GM12878 (cell line): ENCODE data around the gene STAMBPL1. TPM values are rescaled to one million over a fixed set of nuclear protein-coding genes. Genes with fewer than 3 reads are reported as not detected.

Experiments used
- BCL11A ChIP-seq: IDR thresholded peaks from 2 replicates; pipeline ENCODE4 v1.6.1; 2011; ENCODE audit warnings: low read depth, low read length
- BCLAF1 ChIP-seq: fragments of 450-650 bp; IDR thresholded peaks from 2 replicates; pipeline ENCODE4 v1.6.1; 2017; ENCODE audit warnings: antibody characterized with exemption, mild to moderate bottlenecking, moderate library complexity
- BMI1 ChIP-seq: fragments of 450-650 bp; IDR thresholded peaks from 2 replicates; pipeline ENCODE4 v1.6.1; 2016; ENCODE audit warnings: mild to moderate bottlenecking, moderate library complexity, borderline replicate concordance
- BRCA1 ChIP-seq: IDR thresholded peaks from 2 replicates; pipeline ENCODE4 v1.6.1; 2011; ENCODE audit warnings: low read depth, low read length, improper control_type of control experiment
- CEBPB ChIP-seq, 2 experiments: fragments of 150-350 bp in 1 of 2; IDR thresholded peaks; 2 replicates each; pipeline ENCODE4 v1.6.1; 2012 to 2014; ENCODE audit warnings: low read depth in 2 of 2, low read length in 2 of 2, borderline replicate concordance in 1 of 2, inconsistent platforms in 1 of 2
- CREB1 ChIP-seq: IDR thresholded peaks from 2 replicates; pipeline ENCODE4 v1.6.1; 2012; ENCODE audit warnings: low read depth, mild to moderate bottlenecking, inconsistent platforms
- CREM ChIP-seq: IDR thresholded peaks from 2 replicates; pipeline ENCODE4 v1.6.1; 2014; ENCODE audit warnings: antibody characterized with exemption, low read depth
- CTCF ChIP-seq, 3 experiments: IDR thresholded peaks in 2 of 3; conservative IDR thresholded peaks in 1 of 3; 2 replicates each; pipeline ENCODE4 v1.5.1; 2011; ENCODE audit warnings: low read depth in 3 of 3, low read length in 3 of 3, mild to moderate bottlenecking in 3 of 3, control low read depth in 2 of 3, moderate library complexity in 2 of 3, inconsistent platforms in 1 of 3, mixed read lengths in 1 of 3; ENCODE audit not compliant: control insufficient read depth in 2 of 3, insufficient read depth in 1 of 3; ENCODE audit errors: extremely low read depth in 1 of 3
- DPF2 ChIP-seq: fragments of 450-650 bp; IDR thresholded peaks from 2 replicates; pipeline ENCODE4 v1.6.1; 2017; ENCODE audit warnings: mild to moderate bottlenecking
- E4F1 ChIP-seq: fragments of 450-650 bp; IDR thresholded peaks from 2 replicates; pipeline ENCODE4 v1.6.1; 2018; ENCODE audit warnings: borderline replicate concordance, mild to moderate bottlenecking; ENCODE audit not compliant: partially characterized antibody
- FOS ChIP-seq: IDR thresholded peaks from 3 replicates; pipeline ENCODE4 v1.6.1; 2011; ENCODE audit warnings: borderline replicate concordance; ENCODE audit not compliant: insufficient read length; ENCODE audit errors: extremely low read depth
- FOXK2 ChIP-seq: fragments of 450-650 bp; IDR thresholded peaks from 2 replicates; pipeline ENCODE4 v1.6.1; 2017; ENCODE audit warnings: mild to moderate bottlenecking, moderate library complexity
- FOXM1 ChIP-seq: IDR thresholded peaks from 2 replicates; pipeline ENCODE4 v1.6.1; 2012; ENCODE audit warnings: low read depth, mild to moderate bottlenecking, inconsistent platforms, low read length, moderate library complexity
- GABPA ChIP-seq: IDR thresholded peaks from 2 replicates; pipeline ENCODE4 v1.6.1; 2014; ENCODE audit warnings: antibody characterized with exemption, low read depth, mild to moderate bottlenecking, inconsistent platforms
- HCFC1 ChIP-seq: fragments of 150-350 bp; IDR thresholded peaks from 2 replicates; pipeline ENCODE4 v1.6.1; 2014; ENCODE audit warnings: low read length
- IKZF1 ChIP-seq: fragments of 450-650 bp; conservative IDR thresholded peaks from 2 replicates; pipeline ENCODE4 v1.6.1; 2017; ENCODE audit warnings: antibody characterized with exemption, mild to moderate bottlenecking
- IKZF2 ChIP-seq, 2 experiments: fragments of 450-650 bp; IDR thresholded peaks; 2 replicates each; pipeline ENCODE4 v1.6.1; 2017; ENCODE audit warnings: mild to moderate bottlenecking in 2 of 2, moderate library complexity in 2 of 2
- NR2F1 ChIP-seq: fragments of 450-650 bp; conservative IDR thresholded peaks from 2 replicates; pipeline ENCODE4 v1.6.1; 2017; ENCODE audit warnings: mild to moderate bottlenecking
- POLR2A ChIP-seq: IDR thresholded peaks from 2 replicates; pipeline ENCODE4 v1.6.1; 2011; ENCODE audit warnings: low read depth, mild to moderate bottlenecking, low read length
- RELA ChIP-seq: fragments of 450-650 bp; IDR thresholded peaks from 2 replicates; pipeline ENCODE4 v1.8.0; 2014; ENCODE audit warnings: borderline replicate concordance; ENCODE audit not compliant: partially characterized antibody
- RUNX3 ChIP-seq: IDR thresholded peaks from 2 replicates; pipeline ENCODE4 v1.6.1; 2012; ENCODE audit warnings: low read length, inconsistent platforms
- SMAD5 ChIP-seq: IDR thresholded peaks from 2 replicates; pipeline ENCODE4 v1.6.1; 2016; ENCODE audit warnings: antibody characterized with exemption, low read depth
- SMC3 ChIP-seq: IDR thresholded peaks from 2 replicates; pipeline ENCODE4 v1.6.1; 2011; ENCODE audit warnings: low read length, improper control_type of control experiment, borderline replicate concordance
- STAT1 ChIP-seq: fragments of 450-650 bp; conservative IDR thresholded peaks from 2 replicates; pipeline ENCODE4 v1.6.1; 2014; ENCODE audit warnings: antibody characterized with exemption, mild to moderate bottlenecking
- TAF1 ChIP-seq: IDR thresholded peaks from 2 replicates; pipeline ENCODE4 v1.6.1; 2011; ENCODE audit warnings: mild to moderate bottlenecking, low read depth, low read length, borderline replicate concordance
- USF1 ChIP-seq: IDR thresholded peaks from 2 replicates; pipeline ENCODE4 v1.6.1; 2011; ENCODE audit warnings: borderline replicate concordance, low read depth, mild to moderate bottlenecking, moderate library complexity, mixed read lengths, low read length; ENCODE audit not compliant: insufficient read depth; ENCODE audit errors: extremely low read length
- polyA plus RNA-seq, 11 experiments: library from polyadenylated mRNA; depleted of rRNA in 4 of 11; unstranded in 6 of 11; stranded (reverse) in 5 of 11; fragments of >200 nt; fragmentation: Nextera tagmentation in 4 of 11; fragmentation: Illumina TruSeq in 1 of 11; extraction: Ambion mirVana in 4 of 11; extraction: Trizol in 1 of 11; gene quantifications; 1 replicate in 1 of 11; 2 replicates in 10 of 11; pipeline versions ENCODE4 v1.2.1 to v1.2.3, GENCODE V29; 2011 to 2016; ENCODE audit warnings: inconsistent platforms in 2 of 11, missing spikeins in 2 of 11, low read depth in 1 of 11
- total RNA-seq, 4 experiments: library from RNA; depleted of rRNA in 3 of 4; stranded (reverse); fragments of >200 nt in 3 of 4; fragmentation: Illumina TruSeq in 1 of 4; extraction: Trizol in 1 of 4; gene quantifications; 2 replicates each; pipeline versions ENCODE4 v1.2.1 to v1.2.3, GENCODE V29; 2013 to 2021

Gene STAMBPL1
- total and polyA plus RNA-seq, 10 of the 15 experiments (the other 5 are each of a cell fraction or from before 2014, with no cell fraction given) = 7.5 to 44.1 (median 25.4) TPM

GRCh38 chr10:88843171-88843570, 36.9 kb upstream of the STAMBPL1 start (continued):
- TF ChIP-seq E4F1 = no peak
- TF ChIP-seq FOS = no peak
- TF ChIP-seq CEBPB (IDR thresholded peaks at IDR 0.05; ENCODE audit: borderline replicate concordance in 1 of 2, low read depth in 2 of 2, low read length in 2 of 2) = no peak
- TF ChIP-seq BMI1 = no peak
- TF ChIP-seq IKZF1 = peak; percentile 72
- peak; percentile 71 for TF ChIP-seq RUNX3
- TF ChIP-seq CREB1 = no peak
- no peak for TF ChIP-seq BCLAF1
- no peak for TF ChIP-seq CREM
- no peak for TF ChIP-seq FOXK2
- no peak for TF ChIP-seq FOXM1
- TF ChIP-seq SMAD5 = no peak
- no peak for TF ChIP-seq HCFC1
- no peak for TF ChIP-seq TAF1
- no peak for TF ChIP-seq USF1
- TF ChIP-seq POLR2A = no peak
- TF ChIP-seq CTCF (IDR thresholded peaks at IDR 0.05 in 2 of 3, conservative IDR thresholded peaks at IDR 0.05 in 1 of 3; ENCODE audit: control insufficient read depth in 2 of 3, extremely low read depth in 1 of 3, insufficient read depth in 1 of 3, low read depth in 3 of 3, low read length in 3 of 3) = no peak
- peak; percentile 58; the same call in 1 of the 2 replicates for TF ChIP-seq DPF2
- TF ChIP-seq IKZF2 (IDR thresholded peaks at IDR 0.05) = peak; percentile 57 to 61; a peak in 2 of 4 replicates
- peak; percentile 93 for TF ChIP-seq NR2F1
- no peak for TF ChIP-seq BRCA1
- no peak for TF ChIP-seq BCL11A
- no peak for TF ChIP-seq GABPA
- no peak for TF ChIP-seq STAT1
- no peak for TF ChIP-seq RELA
- TF ChIP-seq SMC3 = no peak
